HG03378 (cell line): Measurements from ENCODE around the gene LY86.

Source experiments
- ATAC-seq: cut with Tn5 transposase; IDR thresholded peaks from one replicate; pipeline ENCODE4 v1.9.1; 2021; ENCODE audit warnings: mild to moderate bottlenecking, moderate library complexity; ENCODE audit not compliant: unreplicated experiment

The LY86 gene

GRCh38 chr6:6678811-6679210 is 90.3 kb downstream of the LY86 start:
- no peak for ATAC-seq

GRCh38 chr6:6679633-6680032 is 91.1 kb downstream of the LY86 start:
- ATAC-seq: no peak

DNA sequence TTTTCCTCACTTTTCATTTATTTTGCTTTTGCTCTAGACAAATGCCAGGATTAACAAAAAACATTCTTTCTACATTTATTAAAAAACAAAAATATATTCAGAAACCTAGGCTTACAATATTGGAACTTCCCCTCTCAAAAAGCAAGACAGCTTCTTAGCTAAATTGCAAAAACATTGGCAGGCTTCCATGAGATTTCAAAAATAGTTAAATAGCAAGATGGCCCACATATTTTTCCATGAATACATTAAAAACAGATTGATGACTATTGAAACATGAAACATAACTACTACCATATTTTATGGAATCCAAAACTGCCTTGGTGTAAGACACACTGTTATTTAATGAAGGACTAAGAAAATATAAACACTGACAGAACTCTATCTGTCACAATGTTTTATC is 92.0 kb downstream of the LY86 start:
- no peak for ATAC-seq

GRCh38 chr6:6681075-6681849 is 92.7 kb downstream of the LY86 start:
- no peak for ATAC-seq

GRCh38 chr6:6682225-6682624 is 93.7 kb downstream of the LY86 start:
- ATAC-seq: no peak

DNA sequence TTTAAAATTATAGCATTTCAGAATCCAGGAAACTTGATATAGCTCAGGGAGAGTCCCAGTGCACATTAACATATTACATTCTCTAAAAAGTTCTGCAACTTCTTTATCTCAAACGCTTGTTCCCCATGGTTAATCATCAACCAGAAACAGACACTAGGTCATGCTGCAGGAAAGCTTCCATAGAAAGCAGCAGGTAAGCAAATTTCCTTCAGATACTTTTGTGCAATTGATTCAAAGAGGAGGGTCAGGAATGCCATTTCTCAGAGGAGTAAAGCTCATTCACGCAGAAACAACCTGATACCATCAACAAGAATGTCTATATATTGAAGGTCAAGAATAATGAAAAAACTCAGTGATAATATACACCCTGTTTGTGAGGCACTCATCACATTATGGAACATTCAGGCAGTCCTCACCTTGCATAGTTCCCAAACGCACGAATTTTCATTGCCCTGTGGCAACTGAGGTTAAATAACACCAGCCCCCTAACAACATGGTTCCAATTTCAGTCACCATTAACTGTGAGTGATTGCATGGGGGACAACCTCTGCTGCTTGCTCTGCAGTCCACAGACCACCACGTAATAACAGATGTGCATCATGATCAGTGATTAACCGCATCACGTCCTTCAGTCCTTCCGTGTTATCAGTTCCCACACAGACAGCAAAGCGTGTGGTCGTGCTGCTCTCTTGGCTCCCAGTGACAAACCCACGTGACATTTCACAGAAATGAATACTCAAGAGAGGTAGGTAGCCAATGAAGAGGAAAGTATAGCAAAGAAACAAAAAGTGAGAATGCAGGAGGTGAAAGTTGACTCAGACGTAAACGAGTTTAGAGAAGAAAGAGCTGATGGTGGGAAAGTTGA is 95.7 kb downstream of the LY86 start:
- ATAC-seq: peak; percentile 94

GRCh38 chr6:6685249-6686040 is 96.9 kb downstream of the LY86 start:
- ATAC-seq: no peak

DNA sequence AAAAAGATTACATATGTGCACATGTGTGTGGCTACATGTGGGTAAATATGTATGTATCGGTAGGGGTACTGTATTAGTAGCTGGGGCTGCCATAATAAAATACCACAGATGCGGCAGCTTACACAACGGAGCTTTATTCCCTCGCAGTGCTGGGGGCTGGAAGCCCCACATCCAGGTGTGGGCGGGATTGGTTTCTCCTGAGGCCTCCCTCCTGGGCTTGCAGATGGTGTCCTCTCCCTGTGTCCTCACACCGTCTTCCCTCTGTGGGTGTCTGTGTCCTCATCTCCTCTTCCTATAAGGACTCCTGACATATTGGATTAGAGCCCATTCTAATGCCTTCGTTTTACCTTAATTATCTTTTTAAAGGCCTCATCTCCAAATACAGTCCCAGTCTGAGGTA is 97.7 kb downstream of the LY86 start:
- ATAC-seq: no peak

DNA sequence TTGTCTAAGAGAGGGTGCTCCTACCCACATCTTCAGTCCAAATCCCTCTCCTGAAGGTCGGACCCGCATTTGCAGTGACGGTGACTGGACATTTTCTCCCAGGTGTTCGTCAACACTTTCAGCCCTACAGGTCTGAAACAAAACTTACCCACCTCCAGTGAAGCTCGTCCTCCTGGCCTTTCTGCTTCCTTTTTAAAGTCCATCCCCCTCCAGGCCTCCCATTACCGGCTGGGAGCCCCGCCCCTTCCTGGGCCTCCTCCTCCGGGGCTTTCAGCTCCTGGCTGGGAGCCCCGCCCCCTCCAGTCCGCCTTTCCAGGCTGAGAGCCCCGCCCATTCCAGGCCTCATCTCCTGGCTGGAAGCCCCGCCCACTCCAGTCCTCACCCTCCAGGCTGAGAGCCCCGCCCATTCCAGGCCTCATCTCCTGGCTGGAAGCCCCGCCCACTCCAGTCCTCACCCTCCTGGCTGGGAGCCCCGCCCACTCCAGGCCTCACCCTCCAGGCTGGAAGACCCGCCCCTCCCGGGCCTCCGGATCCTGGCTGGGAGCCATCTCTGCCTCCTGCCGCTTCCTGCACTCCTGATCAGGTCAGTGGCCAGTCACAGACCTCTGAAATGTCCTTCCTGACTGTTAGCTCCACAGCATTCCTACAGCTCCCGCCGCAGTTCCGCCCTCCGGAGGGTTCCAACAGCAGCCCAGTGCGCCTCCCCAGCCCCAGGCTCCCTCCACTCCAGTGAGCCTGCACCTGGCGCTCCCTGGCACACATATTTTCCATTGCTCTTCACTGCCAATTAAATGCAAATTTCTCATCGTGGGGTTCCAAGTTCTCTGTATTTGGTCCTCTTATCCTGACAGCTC is 98.5 kb downstream of the LY86 start:
- no peak for ATAC-seq

GRCh38 chr6:6688283-6688682 is 99.8 kb downstream of the LY86 start:
- ATAC-seq: no peak

DNA sequence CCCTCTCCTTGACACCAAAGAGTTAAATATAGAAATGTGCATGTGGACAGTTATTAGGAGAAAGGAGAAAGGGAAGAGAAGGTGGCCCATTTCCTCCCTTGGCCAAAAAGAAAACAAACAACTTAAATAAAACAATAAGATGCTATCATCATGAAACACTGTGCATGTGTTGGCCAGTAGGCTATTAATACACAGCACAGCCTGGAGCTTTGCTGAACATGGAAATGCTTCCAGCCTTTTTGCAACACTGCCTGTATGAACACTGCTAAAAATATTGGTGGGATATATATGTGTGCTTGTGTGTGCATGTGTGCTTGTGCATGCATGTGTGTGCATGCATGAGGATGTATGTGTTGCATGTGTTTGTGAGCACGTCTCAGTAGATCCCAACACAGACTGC is 100.4 kb downstream of the LY86 start:
- no peak for ATAC-seq

DNA sequence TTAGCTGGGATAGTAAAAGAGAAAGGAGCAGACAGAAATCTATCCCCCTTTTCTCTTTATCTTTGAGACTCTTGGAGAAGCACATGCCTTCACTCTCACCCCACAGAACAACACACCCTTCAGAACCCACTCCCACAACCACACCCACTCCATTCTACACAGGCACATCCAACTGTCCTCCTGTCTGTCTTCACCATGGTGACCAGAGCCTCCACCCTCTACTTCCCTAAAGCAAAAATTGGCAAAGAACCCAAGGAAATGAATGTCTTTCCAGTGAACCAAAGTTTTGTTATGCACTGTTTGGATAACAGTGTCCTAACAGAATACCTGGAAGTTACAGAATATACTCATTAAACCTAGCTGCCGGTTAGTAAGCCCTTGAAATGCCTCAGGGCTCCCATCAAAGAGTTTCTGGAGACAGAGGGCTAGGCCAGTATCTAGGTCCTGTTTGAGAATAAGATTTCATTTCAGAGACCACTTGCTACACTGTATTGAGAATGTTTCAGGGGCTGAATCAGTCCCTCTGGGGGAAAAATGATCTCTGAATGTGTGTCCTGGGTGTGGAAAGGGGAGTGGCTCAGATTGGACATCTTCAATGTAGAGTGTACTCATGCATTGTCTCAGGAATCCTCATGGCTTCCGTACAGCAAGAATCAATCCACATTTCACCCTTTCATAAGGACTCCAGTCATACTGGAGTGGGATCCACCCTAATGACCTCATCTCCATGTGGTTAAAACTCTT is 101.1 kb downstream of the LY86 start:
- no peak for ATAC-seq

GRCh38 chr6:6690144-6690483 is 101.6 kb downstream of the LY86 start:
- no peak for ATAC-seq

DNA sequence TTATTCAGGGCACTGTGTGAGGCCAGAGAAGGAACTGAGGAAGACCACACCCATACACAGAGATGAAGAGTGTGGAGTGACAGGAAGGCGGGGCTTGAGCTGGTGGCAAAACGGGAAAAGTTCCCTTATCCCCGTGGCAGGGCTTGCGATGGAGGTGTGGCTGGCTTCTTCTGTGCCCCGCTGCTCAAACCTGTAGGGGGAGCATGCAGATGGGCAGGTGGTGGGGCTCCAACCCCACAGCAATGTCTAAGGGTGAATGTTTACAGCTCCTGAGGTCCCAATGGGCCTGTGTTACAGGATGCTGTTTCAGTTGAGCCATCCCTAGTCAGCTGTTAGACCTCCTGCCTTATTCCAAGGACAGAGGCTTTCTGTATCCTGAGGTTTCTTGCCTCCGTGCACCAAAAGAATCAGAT is 105.9 kb downstream of the LY86 start:
- ATAC-seq: no peak

- ATAC-seq: no peak
Observed at GRCh38 chr6:6694825-6695624, 106.5 kb downstream of the LY86 start.

GRCh38 chr6:6695625-6696276 is 107.2 kb downstream of the LY86 start:
- no peak for ATAC-seq

DNA sequence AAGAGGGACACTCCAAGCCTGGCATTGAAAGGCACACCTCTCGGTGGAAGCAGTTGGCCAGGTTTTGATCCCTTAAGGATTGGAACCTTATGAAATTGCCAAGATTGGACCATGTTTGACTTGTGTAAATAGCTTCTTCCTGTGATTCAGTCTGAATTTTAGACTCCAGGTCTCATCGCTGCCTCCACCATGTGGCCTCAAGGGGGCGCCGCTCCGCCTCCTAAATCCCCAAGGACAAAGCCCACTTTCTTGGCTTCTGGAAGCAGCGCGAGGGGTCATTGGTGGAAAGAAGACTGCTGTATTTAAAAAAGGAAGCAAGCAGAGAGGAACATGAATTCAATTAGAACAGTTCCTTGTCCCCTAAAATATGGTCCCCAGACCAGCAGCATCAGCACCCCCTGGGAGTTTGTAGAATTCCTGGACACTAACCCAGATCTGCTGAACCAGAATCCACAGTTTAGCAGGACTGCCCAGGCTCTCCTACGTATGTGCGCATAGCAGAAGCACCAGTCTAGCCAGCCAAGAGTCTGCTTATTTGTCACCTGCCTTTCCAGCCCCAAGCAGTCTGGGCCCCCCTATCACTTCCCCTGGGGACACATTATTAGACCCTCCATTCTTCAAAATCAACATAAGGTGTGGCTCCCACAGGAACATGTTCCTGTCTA is 108.5 kb downstream of the LY86 start:
- no peak for ATAC-seq

DNA sequence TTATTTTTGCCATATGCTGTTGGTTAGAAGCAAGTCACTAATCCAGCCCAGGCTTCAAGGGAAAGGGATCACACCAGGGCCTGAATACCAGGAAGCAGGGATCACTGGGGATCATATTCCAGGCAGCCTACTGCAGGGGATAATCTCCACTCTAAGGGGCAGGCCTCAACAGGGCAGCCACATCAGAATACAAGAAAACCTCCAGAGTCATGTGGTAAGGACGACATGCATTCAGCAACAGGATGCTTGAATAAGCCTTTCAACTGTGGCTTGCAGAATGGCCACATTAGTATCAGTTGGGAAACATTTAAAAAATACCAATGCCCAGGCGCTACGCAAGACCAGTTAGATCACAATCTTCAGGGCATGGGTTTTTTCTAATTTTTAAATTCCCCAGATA is 109.1 kb downstream of the LY86 start:
- ATAC-seq: no peak
